Measurements from ENCODE around the gene KCNS3.

Gene KCNS3

GRCh38 chr2:17879137-17879912 is 858 bp downstream of the KCNS3 start:
- DNase-seq: no peak

GRCh38 chr2:17879913-17880274 is 1.4 kb downstream of the KCNS3 start:
- DNase-seq: no peak

GRCh38 chr2:17892770-17893534 is 14.5 kb downstream of the KCNS3 start:
- DNase-seq: no peak

GRCh38 chr2:17894005-17894404 is 15.5 kb downstream of the KCNS3 start:
- no peak for DNase-seq

- no peak for DNase-seq
These were observed 16.1 kb downstream of the KCNS3 start for GRCh38 chr2:17894556-17894955.

GRCh38 chr2:17899871-17900270 is 21.4 kb downstream of the KCNS3 start:
- DNase-seq: no peak

- no peak for DNase-seq
These were observed 22.8 kb downstream of the KCNS3 start for GRCh38 chr2:17901246-17901645.

GRCh38 chr2:17910980-17911379 is 32.5 kb downstream of the KCNS3 start:
- no peak for DNase-seq

- DNase-seq: no peak
These were observed 33.2 kb downstream of the KCNS3 start for GRCh38 chr2:17911491-17912260.

GRCh38 chr2:17912266-17912691 is 33.8 kb downstream of the KCNS3 start:
- DNase-seq: no peak

- no peak for DNase-seq
These were observed 36.6 kb downstream of the KCNS3 start for GRCh38 chr2:17915099-17915498.

- no peak for DNase-seq
These were observed 37.5 kb downstream of the KCNS3 start for GRCh38 chr2:17915811-17916518.

- DNase-seq: no peak
These were observed 38.1 kb downstream of the KCNS3 start for GRCh38 chr2:17916584-17916983.

GRCh38 chr2:17918789-17919188 is 40.3 kb downstream of the KCNS3 start:
- DNase-seq: no peak

- DNase-seq: no peak
These were observed 52.3 kb downstream of the KCNS3 start for GRCh38 chr2:17930773-17931172.

- no peak for DNase-seq
These were observed 54.8 kb downstream of the KCNS3 start for GRCh38 chr2:17933256-17933655.

GRCh38 chr2:17934721-17935120 is 56.3 kb downstream of the KCNS3 start:
- DNase-seq: no peak

GRCh38 chr2:17935242-17935885 is 56.9 kb downstream of the KCNS3 start:
- no peak for DNase-seq

GRCh38 chr2:17936599-17936998 is 58.1 kb downstream of the KCNS3 start:
- DNase-seq: no peak

- no peak for DNase-seq
These were observed 61.7 kb downstream of the KCNS3 start for GRCh38 chr2:17940091-17940630.

- no peak for DNase-seq
These were observed 65.0 kb downstream of the KCNS3 start for GRCh38 chr2:17943444-17943843.

- no peak for DNase-seq
These were observed 68.6 kb downstream of the KCNS3 start for GRCh38 chr2:17947113-17947512.
